ENCODE data around the gene FOSB.

DNA sequence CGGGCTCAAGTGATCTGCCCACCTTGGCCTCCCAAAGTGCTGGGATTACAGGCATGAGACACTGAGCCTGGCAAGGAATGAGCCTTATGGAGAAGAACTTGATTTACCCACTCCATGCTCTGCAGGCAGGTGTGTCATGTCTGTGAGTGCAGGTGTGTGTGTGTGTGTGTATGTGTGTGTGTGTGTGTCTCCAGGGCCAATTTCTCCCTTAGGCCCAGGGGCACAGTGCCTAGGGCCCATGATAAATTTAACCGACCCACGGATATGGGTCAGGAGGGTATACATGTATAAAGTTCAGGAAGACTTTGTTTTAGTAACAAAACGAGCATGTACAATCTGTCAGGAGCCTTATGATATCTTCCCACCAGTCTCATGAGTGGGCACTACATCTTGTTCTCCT lies 4.6 kb upstream of the FOSB start:
- TF ChIP-seq, protein P1, sequence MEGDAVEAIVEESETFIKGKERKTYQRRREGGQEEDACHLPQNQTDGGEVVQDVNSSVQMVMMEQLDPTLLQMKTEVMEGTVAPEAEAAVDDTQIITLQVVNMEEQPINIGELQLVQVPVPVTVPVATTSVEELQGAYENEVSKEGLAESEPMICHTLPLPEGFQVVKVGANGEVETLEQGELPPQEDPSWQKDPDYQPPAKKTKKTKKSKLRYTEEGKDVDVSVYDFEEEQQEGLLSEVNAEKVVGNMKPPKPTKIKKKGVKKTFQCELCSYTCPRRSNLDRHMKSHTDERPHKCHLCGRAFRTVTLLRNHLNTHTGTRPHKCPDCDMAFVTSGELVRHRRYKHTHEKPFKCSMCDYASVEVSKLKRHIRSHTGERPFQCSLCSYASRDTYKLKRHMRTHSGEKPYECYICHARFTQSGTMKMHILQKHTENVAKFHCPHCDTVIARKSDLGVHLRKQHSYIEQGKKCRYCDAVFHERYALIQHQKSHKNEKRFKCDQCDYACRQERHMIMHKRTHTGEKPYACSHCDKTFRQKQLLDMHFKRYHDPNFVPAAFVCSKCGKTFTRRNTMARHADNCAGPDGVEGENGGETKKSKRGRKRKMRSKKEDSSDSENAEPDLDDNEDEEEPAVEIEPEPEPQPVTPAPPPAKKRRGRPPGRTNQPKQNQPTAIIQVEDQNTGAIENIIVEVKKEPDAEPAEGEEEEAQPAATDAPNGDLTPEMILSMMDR (IDR thresholded peaks at IDR 0.05; ENCODE audit: low read depth, low read length), result no peak
- no peak for TF ChIP-seq EZH2phosphoT487 (IDR thresholded peaks at IDR 0.05; ENCODE audit: low read depth)

Data from OCI-LY3 (cell line).